Activated CD4-positive, alpha-beta T cell treated with anti-CD3 and anti-CD28 coated beads for 36 hours (primary cell): Measurements from ENCODE around the gene BCDIN3D. TPM values are rescaled to one million over a fixed set of nuclear protein-coding genes. Genes with fewer than 3 reads are reported as not detected.

Source experiments
- ATAC-seq: fragments of 200-7000 bp; cut with Tn5 transposase; one replicate; pipeline ENCODE4 v1.10.0; 2021; ENCODE audit warnings: mild to moderate bottlenecking, moderate library complexity
- CTCF ChIA-PET: fragments of 350-600 bp; sonication (Branson Sonifier 250); formaldehyde crosslinking; loops from one replicate; lab custom pipeline; 2021; ENCODE audit warnings: antibody characterized with exemption; lab: Charles Lee
- POLR2A ChIA-PET: fragments of 350-600 bp; sonication (Branson Sonifier 250); formaldehyde crosslinking; loops from one replicate; lab custom pipeline; 2021; ENCODE audit warnings: antibody characterized with exemption, inconsistent platforms; lab: Charles Lee
- DNase-seq: peaks from one replicate; pipeline ENCODE4 v3.0.0-alpha.2; 2020
- H3K27ac Mint-ChIP-seq: one replicate; pipeline ENCODE4 v1.8.0; 2021; ENCODE audit warnings: mixed read lengths
- H3K27me3 Mint-ChIP-seq: one replicate; pipeline ENCODE4 v1.8.0; 2021; ENCODE audit warnings: mixed read lengths
- H3K36me3 Mint-ChIP-seq: one replicate; pipeline ENCODE4 v1.8.0; 2021; ENCODE audit warnings: low read depth, mixed read lengths
- H3K4me1 Mint-ChIP-seq: one replicate; pipeline ENCODE4 v1.8.0; 2021; ENCODE audit warnings: mixed read lengths
- H3K4me3 Mint-ChIP-seq: one replicate; pipeline ENCODE4 v1.8.0; 2021; ENCODE audit warnings: mild to moderate bottlenecking, moderate library complexity, mixed read lengths
- H3K9me3 Mint-ChIP-seq: one replicate; pipeline ENCODE4 v1.8.0; 2021; ENCODE audit warnings: low read depth, mixed read lengths
- intact Hi-C, 2 experiments: fragments of 100-400 bp; cut with DNase I in 1 of 2; cut with micrococcal nuclease in 1 of 2; formaldehyde crosslinking; loops; one replicate each; pipeline versions ENCODE4 v1.14.2 to v1.15.1; 2022 to 2024; cut with DNase I, micrococcal nuclease
- total RNA-seq, 2 experiments: library from RNA; stranded (reverse); gene quantifications; one replicate each; pipeline ENCODE4 v1.2.3, GENCODE V29; 2021

Gene BCDIN3D
- total RNA-seq, 2 experiments from 2014 or later: 5.5 to 5.6 TPM

GRCh38 chr12:49804821-49805220 is 38.1 kb downstream of the BCDIN3D start:
- ChIA-PET CTCF (interaction anchor here (1.0 to 1.2 kb wide), 3 partner anchors 22 to 35 kb away, joined by 3 to 7 read pairs (median 4); no protein-coding TSS in a partner anchor), POLR2A (no interaction called here)
- ATAC-seq (no peak), DNase-seq (no peak)
- Mint-ChIP-seq H3K4me1 (no peaks in the 10 kb centered on the region), H3K36me3 (peaks cover 6% of the 10 kb centered on the region), H3K9me3 (no peaks in the 10 kb centered on the region), H3K4me3 (no peak overlapping the region), H3K27ac (no peak overlapping the region), H3K27me3 (no peaks in the 10 kb centered on the region)
- intact Hi-C loops: no loop called here

- H3K9me3 Mint-ChIP-seq: no peaks in the 10 kb centered on the region
- H3K27ac Mint-ChIP-seq: no peak overlapping the region
- POLR2A ChIA-PET: no interaction called here
- CTCF ChIA-PET: interaction anchor here (0.8 to 1.2 kb wide), 3 partner anchors 25 to 166 kb away, joined by 3 read pairs; no protein-coding TSS in a partner anchor
- no peaks in the 10 kb centered on the region for H3K27me3 Mint-ChIP-seq
- DNase-seq (no peak), ATAC-seq (no peak)
- no peak overlapping the region for H3K4me3 Mint-ChIP-seq
- peaks cover 6% of the 10 kb centered on the region for H3K36me3 Mint-ChIP-seq
- no peaks in the 10 kb centered on the region for H3K4me1 Mint-ChIP-seq
- intact Hi-C loops: no loop called here
Observed at GRCh38 chr12:49803693-49804450, 39.0 kb downstream of the BCDIN3D start.

- ChIA-PET POLR2A (no interaction called here), CTCF (interaction anchor here (0.6 to 0.7 kb wide), 2 partner anchors 65 to 437 kb away, joined by 3 to 4 read pairs; no protein-coding TSS in a partner anchor)
- Mint-ChIP-seq H3K4me1 (no peaks in the 10 kb centered on the region), H3K9me3 (no peaks in the 10 kb centered on the region), H3K27me3 (no peaks in the 10 kb centered on the region), H3K4me3 (no peak overlapping the region), H3K36me3 (peaks cover 6% of the 10 kb centered on the region), H3K27ac (no peak overlapping the region)
- no peak for DNase-seq
- ATAC-seq: no peak
- intact Hi-C loops: no loop called here
Observed at GRCh38 chr12:49801141-49802063, 41.5 kb downstream of the BCDIN3D start.

DNA sequence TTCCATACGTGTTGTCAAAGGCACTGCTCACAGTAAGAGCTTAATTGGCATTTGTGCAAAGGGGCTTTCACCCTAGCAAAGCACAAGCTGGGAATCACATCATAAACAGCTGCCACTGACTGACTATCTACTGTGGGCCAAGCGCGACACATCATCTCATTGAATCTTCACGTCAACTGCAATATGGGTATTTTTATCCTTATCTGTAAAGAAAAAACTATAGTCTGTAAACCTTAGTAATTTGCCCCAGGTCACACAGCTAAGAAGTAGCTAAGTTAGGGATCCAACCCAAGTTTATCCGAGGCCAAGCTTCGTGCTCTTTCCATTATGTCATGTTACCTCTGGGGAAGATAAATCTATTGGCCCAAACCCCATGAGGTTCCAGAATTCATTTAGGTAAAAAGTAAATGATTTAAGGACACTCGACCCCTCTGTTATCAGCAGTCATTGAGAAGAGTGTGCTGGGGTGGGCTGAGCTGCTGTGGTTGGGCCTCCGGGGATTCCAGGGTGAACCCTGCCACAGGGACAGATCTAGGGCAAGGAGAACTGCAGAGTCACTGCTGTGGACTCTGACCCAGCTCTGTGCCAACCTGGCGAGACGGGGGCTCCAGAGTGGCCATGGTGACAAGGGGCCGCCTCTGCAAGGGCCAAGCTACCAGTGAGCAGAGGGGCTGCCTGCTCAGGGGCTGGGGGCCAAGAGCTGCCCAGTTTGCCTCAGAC is 42.3 kb downstream of the BCDIN3D start:
- DNase-seq: no peak
- H3K9me3 Mint-ChIP-seq: no peaks in the 10 kb centered on the region
- no peaks in the 10 kb centered on the region for H3K27me3 Mint-ChIP-seq
- no peaks in the 10 kb centered on the region for H3K4me1 Mint-ChIP-seq
- H3K4me3 Mint-ChIP-seq: no peak overlapping the region
- CTCF ChIA-PET: interaction anchor here (0.7 to 1.2 kb wide), 2 partner anchors 23 to 66 kb away, joined by 4 to 7 read pairs; no protein-coding TSS in a partner anchor
- ATAC-seq: no peak
- H3K27ac Mint-ChIP-seq: no peak overlapping the region
- POLR2A ChIA-PET: no interaction called here
- H3K36me3 Mint-ChIP-seq: peaks cover 6% of the 10 kb centered on the region
- intact Hi-C loops: no loop called here

DNA sequence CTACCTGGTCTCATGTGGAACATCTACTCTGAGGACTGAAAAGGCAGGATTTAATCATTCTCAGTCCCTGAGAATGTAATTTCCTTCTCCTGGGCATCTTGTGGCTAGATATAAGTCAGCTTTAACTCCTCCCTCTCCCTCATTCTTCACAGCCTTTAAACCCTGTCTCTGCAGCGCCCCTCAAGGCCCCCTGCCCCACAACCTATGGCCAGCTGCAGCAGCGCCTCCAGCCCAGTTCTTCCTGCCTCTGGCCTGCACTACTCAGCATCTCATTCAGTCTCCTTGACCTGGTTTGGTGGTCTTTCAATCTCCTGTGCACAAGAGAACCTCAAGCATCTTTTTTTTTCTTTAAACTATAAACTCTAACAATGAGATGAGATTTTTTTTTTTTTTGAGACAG is 44.0 kb downstream of the BCDIN3D start:
- H3K4me1 Mint-ChIP-seq: no peaks in the 10 kb centered on the region
- intact Hi-C loops: no loop called here
- H3K4me3 Mint-ChIP-seq: no peak overlapping the region
- H3K36me3 Mint-ChIP-seq: peaks cover 6% of the 10 kb centered on the region
- CTCF ChIA-PET: interaction anchor here (0.6 to 1.3 kb wide), 2 partner anchors 21 to 48 kb away, joined by 4 to 6 read pairs; no protein-coding TSS in a partner anchor
- ATAC-seq: no peak
- no peak for DNase-seq
- no peak overlapping the region for H3K27ac Mint-ChIP-seq
- H3K9me3 Mint-ChIP-seq: no peaks in the 10 kb centered on the region
- POLR2A ChIA-PET: interaction anchor here (0.7 kb wide), 2 partner anchors 31 to 125 kb away, joined by 6 to 11 read pairs; no protein-coding TSS in a partner anchor
- H3K27me3 Mint-ChIP-seq: no peaks in the 10 kb centered on the region

DNA sequence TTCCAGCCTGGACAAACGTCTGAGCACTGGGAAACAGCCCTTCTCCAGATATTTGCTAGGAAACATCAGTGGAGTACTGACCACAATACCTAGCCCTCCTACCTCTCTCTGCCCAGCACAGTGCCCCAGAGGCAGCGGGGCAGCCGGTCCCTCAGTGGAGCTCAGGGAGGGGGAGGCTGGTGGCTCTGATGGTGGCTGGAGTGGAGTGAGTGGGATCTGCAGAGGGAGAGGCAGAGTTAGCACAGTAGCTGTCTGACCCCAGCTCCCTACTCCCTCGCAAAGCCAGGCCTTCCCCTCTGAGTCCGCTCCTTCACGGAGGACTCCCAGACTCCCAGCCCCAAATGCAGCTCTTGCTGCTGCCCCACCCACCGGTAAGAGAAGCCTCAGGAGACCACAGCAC is 44.7 kb downstream of the BCDIN3D start:
- DNase-seq: no peak
- Mint-ChIP-seq H3K4me3 (no peak overlapping the region), H3K4me1 (no peaks in the 10 kb centered on the region), H3K9me3 (no peaks in the 10 kb centered on the region), H3K27me3 (no peaks in the 10 kb centered on the region), H3K27ac (no peak overlapping the region), H3K36me3 (peaks cover 5% of the 10 kb centered on the region)
- ChIA-PET CTCF (interaction anchor here (0.6 to 1.3 kb wide), 3 partner anchors 18 to 49 kb away, joined by 4 to 6 read pairs (median 4); no protein-coding TSS in a partner anchor), POLR2A (no interaction called here)
- ATAC-seq: no peak
- intact Hi-C loops: no loop called here

- Mint-ChIP-seq H3K27me3 (no peaks in the 10 kb centered on the region), H3K36me3 (peaks cover 2% of the 10 kb centered on the region), H3K4me1 (no peaks in the 10 kb centered on the region), H3K9me3 (no peaks in the 10 kb centered on the region), H3K4me3 (no peak overlapping the region), H3K27ac (no peak overlapping the region)
- ATAC-seq (no peak), DNase-seq (no peak)
- ChIA-PET CTCF (interaction anchor here (0.6 to 2.2 kb wide), 3 partner anchors 17 to 162 kb away, joined by 3 to 10 read pairs (median 4); no protein-coding TSS in a partner anchor), POLR2A (no interaction called here)
- intact Hi-C loops: no loop called here
Observed at GRCh38 chr12:49797449-49797776, 45.5 kb downstream of the BCDIN3D start.

DNA sequence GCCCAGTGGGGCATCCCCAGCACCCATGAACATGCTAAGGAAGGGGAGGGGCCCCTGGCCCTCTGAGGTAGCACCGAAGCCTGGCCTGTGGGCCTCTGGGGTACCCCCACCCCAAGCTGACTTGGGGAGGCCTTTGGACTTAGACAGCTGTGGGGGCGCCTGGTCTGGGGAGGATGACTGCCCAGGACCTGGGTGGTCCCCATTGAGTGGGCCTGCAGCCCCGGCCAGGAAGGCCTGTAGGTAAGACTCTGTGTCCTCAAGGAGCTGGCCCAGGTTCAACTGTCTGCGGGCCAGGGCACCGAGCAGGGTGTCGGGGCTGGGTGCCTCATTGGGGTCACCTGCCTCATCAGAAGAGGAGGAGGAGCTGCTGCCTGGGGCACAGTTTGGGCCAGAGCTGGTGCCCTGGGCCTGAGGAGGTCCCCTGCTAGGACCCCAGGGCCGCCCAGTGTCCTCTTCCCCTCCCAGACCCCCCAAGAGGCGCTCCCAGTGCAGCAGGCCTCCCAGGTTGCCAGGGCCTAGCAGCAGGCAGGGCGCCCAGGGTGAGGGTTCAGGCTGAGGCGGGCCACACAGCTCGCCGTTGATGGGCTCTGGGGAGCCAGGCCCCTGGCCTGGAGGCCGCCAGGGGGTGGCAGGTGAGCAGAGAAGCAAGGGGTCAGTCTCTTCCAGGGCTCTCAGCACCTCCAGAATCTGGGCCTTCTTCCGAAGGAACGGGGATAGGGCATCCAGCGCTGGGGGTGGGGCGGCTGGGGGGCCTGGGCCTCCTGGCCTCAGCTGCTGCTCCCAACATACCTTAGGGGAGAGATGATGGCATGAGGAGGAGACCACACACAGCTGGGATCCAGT is 46.1 kb downstream of the BCDIN3D start:
- intact Hi-C loops: no loop called here
- H3K36me3 Mint-ChIP-seq: peaks cover 2% of the 10 kb centered on the region
- ChIA-PET CTCF (interaction anchor here (0.6 to 2.2 kb wide), 7 partner anchors 16 to 285 kb away, joined by 3 to 10 read pairs (median 3); no protein-coding TSS in a partner anchor), POLR2A (no interaction called here)
- no peaks in the 10 kb centered on the region for H3K9me3 Mint-ChIP-seq
- H3K27me3 Mint-ChIP-seq: no peaks in the 10 kb centered on the region
- H3K27ac Mint-ChIP-seq: no peak overlapping the region
- no peak for ATAC-seq
- DNase-seq: no peak
- H3K4me3 Mint-ChIP-seq: no peak overlapping the region
- H3K4me1 Mint-ChIP-seq: no peaks in the 10 kb centered on the region

- Mint-ChIP-seq H3K36me3 (peaks cover 2% of the 10 kb centered on the region), H3K4me1 (no peaks in the 10 kb centered on the region), H3K9me3 (no peaks in the 10 kb centered on the region), H3K27me3 (no peaks in the 10 kb centered on the region), H3K4me3 (no peak overlapping the region), H3K27ac (no peak overlapping the region)
- no peak for DNase-seq
- intact Hi-C loops: no loop called here
- ChIA-PET CTCF (interaction anchor here (0.6 to 2.2 kb wide), 5 partner anchors 18 to 285 kb away, joined by 3 to 10 read pairs (median 3); no protein-coding TSS in a partner anchor), POLR2A (no interaction called here)
- ATAC-seq: no peak
Observed at GRCh38 chr12:49796155-49796554, 46.8 kb downstream of the BCDIN3D start.

GRCh38 chr12:49795654-49796105 is 47.2 kb downstream of the BCDIN3D start:
- H3K27me3 Mint-ChIP-seq: no peaks in the 10 kb centered on the region
- DNase-seq (no peak), ATAC-seq (no peak)
- H3K36me3 Mint-ChIP-seq: peaks cover 2% of the 10 kb centered on the region
- H3K9me3 Mint-ChIP-seq: no peaks in the 10 kb centered on the region
- intact Hi-C loops: no loop called here
- POLR2A ChIA-PET: no interaction called here
- H3K27ac Mint-ChIP-seq: no peak overlapping the region
- no peak overlapping the region for H3K4me3 Mint-ChIP-seq
- no peaks in the 10 kb centered on the region for H3K4me1 Mint-ChIP-seq
- CTCF ChIA-PET: interaction anchor here (0.6 to 2.2 kb wide), 4 partner anchors 18 to 149 kb away, joined by 3 to 10 read pairs (median 3); no protein-coding TSS in a partner anchor
